Mammary epithelial cell (primary cell): ENCODE measurements around the gene MIGA1.
"Not testable (repeated sequence)": the region's sequence is repeated elsewhere in the genome, so short reads cannot be mapped to it uniquely, and the experiment has no call there.

Experiments used
- EZH2 ChIP-seq: IDR thresholded peaks from 2 replicates; pipeline ENCODE4 v1.6.1; 2012; ENCODE audit warnings: low read length, inconsistent platforms, borderline replicate concordance
- TF ChIP-seq, protein P1 (sequence below), 2 donors: IDR thresholded peaks in 1 of 2; conservative IDR thresholded peaks in 1 of 2; 2 replicates each; pipeline ENCODE4 v1.5.1; 2011 to 2012; ENCODE audit warnings: inconsistent platforms in 2 of 2, low read length in 2 of 2, mild to moderate bottlenecking in 2 of 2, control low read depth in 1 of 2, low read depth in 1 of 2; ENCODE audit not compliant: insufficient read depth in 1 of 2; ENCODE audit errors: extremely low read depth in 1 of 2

DNA sequence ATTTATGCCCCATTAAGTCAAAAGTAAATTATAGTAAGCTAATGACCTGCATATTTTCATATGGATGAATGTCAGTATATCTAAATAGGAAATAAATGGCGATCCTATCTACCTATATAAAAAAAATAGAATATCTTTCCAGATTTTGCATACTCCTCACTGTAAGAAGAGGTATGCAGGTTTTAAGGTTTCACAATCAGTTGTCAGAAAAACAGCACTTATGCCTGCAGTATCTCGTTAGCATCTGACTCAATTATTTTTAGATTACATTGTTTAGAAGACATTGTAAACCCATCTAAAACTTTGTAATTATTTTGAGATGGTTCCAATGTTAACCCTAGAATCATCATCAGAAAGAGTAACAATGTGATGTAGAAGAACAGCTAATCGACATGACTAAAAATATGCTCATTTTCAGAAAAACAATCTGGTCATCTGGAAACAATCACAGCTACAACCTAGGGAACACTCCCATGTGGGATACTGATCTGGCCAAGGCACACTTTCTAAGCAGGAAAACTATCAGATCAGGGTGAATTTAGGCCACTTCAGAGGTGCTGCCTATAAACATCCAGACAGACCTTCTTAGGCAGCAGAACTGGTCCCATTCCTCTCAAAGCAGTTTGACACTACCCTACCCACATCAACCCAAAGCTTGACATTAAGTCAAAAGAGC is 30.5 kb downstream of the MIGA1 start:
- TF ChIP-seq, protein P1, sequence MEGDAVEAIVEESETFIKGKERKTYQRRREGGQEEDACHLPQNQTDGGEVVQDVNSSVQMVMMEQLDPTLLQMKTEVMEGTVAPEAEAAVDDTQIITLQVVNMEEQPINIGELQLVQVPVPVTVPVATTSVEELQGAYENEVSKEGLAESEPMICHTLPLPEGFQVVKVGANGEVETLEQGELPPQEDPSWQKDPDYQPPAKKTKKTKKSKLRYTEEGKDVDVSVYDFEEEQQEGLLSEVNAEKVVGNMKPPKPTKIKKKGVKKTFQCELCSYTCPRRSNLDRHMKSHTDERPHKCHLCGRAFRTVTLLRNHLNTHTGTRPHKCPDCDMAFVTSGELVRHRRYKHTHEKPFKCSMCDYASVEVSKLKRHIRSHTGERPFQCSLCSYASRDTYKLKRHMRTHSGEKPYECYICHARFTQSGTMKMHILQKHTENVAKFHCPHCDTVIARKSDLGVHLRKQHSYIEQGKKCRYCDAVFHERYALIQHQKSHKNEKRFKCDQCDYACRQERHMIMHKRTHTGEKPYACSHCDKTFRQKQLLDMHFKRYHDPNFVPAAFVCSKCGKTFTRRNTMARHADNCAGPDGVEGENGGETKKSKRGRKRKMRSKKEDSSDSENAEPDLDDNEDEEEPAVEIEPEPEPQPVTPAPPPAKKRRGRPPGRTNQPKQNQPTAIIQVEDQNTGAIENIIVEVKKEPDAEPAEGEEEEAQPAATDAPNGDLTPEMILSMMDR (conservative IDR thresholded peaks at IDR 0.05 in 1 of 2, IDR thresholded peaks at IDR 0.05 in 1 of 2; ENCODE audit: extremely low read depth in 1 of 2, insufficient read depth in 1 of 2, low read depth in 1 of 2, low read length in 2 of 2) = not testable (repeated sequence)
- not testable (repeated sequence) for TF ChIP-seq EZH2
